Measurements from ENCODE around the gene MYO1B. TPM values are rescaled to one million over a fixed set of nuclear protein-coding genes. Genes with fewer than 3 reads are reported as not detected.

Gene MYO1B
- total RNA-seq, 1 experiment from 2014 or later = 43.2 TPM

GRCh38 chr2:191291471-191291870, 46.3 kb downstream of the MYO1B start:
- Mint-ChIP-seq H3K9me3 (no peaks in the 10 kb centered on the region), H3K4me3 (no peak overlapping the region), H3K27me3 (ENCODE audit: low read depth) (no peaks in the 10 kb centered on the region), H3K36me3 (ENCODE audit: insufficient read depth in 1 of 3, low read depth in 3 of 3) (peaks cover 0 to 2% (median 1%) of the 10 kb centered on the region in 3 experiments; a peak in 2 of 7 replicates), H3K27ac (peak overlapping the region in 2 of 3 experiments; percentile 4 to 26; a peak in 2 of 7 replicates), H3K4me1 (peaks cover 27 to 32% of the 10 kb centered on the region in 2 experiments)
- Histone ChIP-seq H2AFZ (ENCODE audit: low read length) (no peak overlapping the region), H3K4me1 (ENCODE audit: insufficient read depth, low read length) (no peaks in the 10 kb centered on the region; the same call in 1 of the 2 replicates), H2BK12ac (ENCODE audit: insufficient read length, low read depth, low read length) (no peak overlapping the region), H4K5ac (ENCODE audit: insufficient read length, low read depth, low read length) (no peak overlapping the region), H3K23ac (ENCODE audit: insufficient read length, low read depth, low read length) (no peak overlapping the region), H3K4me2 (ENCODE audit: insufficient read depth, insufficient read length, low read length) (no peak overlapping the region), H3K79me1 (ENCODE audit: insufficient read depth, low read depth, low read length, poor library complexity, severe bottlenecking) (peaks cover 8% of the 10 kb centered on the region), H4K8ac (replicated peaks; ENCODE audit: insufficient read length, low read depth, low read length) (no peak overlapping the region), H2BK15ac (ENCODE audit: low read depth, low read length) (no peak overlapping the region), H3K9me3 (ENCODE audit: control insufficient read depth, low read depth, low read length) (no peaks in the 10 kb centered on the region), H3K14ac (ENCODE audit: insufficient read depth, low read length) (no peak overlapping the region), H3K4ac (ENCODE audit: low read depth, low read length) (no peak overlapping the region), H4K20me1 (ENCODE audit: control insufficient read depth, insufficient read depth, insufficient read length) (no peaks in the 10 kb centered on the region), H4K91ac (ENCODE audit: insufficient read length, low read depth, low read length) (no peak overlapping the region), H3T11ph (ENCODE audit: low read length) (no peak overlapping the region), H3K27ac (ENCODE audit: insufficient read length, low read depth, low read length) (no peak overlapping the region), H2AK5ac (ENCODE audit: insufficient read length, low read length) (no peak overlapping the region), H2BK20ac (ENCODE audit: low read depth, low read length, poor library complexity, severe bottlenecking) (no peak overlapping the region), H3K56ac (ENCODE audit: insufficient read length, low read depth, low read length) (no peak overlapping the region), H3K18ac (ENCODE audit: insufficient read length, low read depth, low read length) (no peak overlapping the region), H3K27me3 (ENCODE audit: insufficient read depth, low read length) (no peaks in the 10 kb centered on the region), H3K79me2 (ENCODE audit: insufficient read depth, low read length) (no peaks in the 10 kb centered on the region; the same call in 1 of the 2 replicates), H2BK5ac (ENCODE audit: insufficient read length, low read length) (no peak overlapping the region), H3K9ac (ENCODE audit: extremely low read depth, insufficient read length, low read length) (no peak overlapping the region), H3K23me2 (ENCODE audit: insufficient read length, low read depth, low read length, poor library complexity, severe bottlenecking) (no peaks in the 10 kb centered on the region), H2BK120ac (ENCODE audit: low read depth, low read length, poor library complexity, severe bottlenecking) (no peak overlapping the region)
- DNase-seq = no peak
- TF ChIP-seq CTCF (conservative IDR thresholded peaks at IDR 0.05) = no peak
- no CpG with 5 or more reads among the region's 2 CpGs for WGBS (ENCODE audit: extremely low coverage, insufficient read length, low lambda C conversion rate)

Data from H9 (cell line).